Sigmoid colon (tissue), 3 donors: ENCODE measurements around the gene SLC12A3.

ENCODE experiments used
- CTCF ChIP-seq, 4 experiments: fragments of 450-650 bp in 3 of 4; fragments of 200-600 bp in 1 of 4; IDR thresholded peaks; one replicate each; pipeline ENCODE4 v1.5.1; 2016 to 2019; ENCODE audit warnings: antibody characterized with exemption in 4 of 4, mild to moderate bottlenecking in 3 of 4, moderate library complexity in 2 of 4
- POLR2A ChIP-seq, 2 donors: fragments of 450-650 bp; IDR thresholded peaks; one replicate each; pipeline ENCODE4 v1.6.1; 2016; ENCODE audit warnings: antibody characterized with exemption in 2 of 2, mild to moderate bottlenecking in 2 of 2, moderate library complexity in 2 of 2

DNA sequence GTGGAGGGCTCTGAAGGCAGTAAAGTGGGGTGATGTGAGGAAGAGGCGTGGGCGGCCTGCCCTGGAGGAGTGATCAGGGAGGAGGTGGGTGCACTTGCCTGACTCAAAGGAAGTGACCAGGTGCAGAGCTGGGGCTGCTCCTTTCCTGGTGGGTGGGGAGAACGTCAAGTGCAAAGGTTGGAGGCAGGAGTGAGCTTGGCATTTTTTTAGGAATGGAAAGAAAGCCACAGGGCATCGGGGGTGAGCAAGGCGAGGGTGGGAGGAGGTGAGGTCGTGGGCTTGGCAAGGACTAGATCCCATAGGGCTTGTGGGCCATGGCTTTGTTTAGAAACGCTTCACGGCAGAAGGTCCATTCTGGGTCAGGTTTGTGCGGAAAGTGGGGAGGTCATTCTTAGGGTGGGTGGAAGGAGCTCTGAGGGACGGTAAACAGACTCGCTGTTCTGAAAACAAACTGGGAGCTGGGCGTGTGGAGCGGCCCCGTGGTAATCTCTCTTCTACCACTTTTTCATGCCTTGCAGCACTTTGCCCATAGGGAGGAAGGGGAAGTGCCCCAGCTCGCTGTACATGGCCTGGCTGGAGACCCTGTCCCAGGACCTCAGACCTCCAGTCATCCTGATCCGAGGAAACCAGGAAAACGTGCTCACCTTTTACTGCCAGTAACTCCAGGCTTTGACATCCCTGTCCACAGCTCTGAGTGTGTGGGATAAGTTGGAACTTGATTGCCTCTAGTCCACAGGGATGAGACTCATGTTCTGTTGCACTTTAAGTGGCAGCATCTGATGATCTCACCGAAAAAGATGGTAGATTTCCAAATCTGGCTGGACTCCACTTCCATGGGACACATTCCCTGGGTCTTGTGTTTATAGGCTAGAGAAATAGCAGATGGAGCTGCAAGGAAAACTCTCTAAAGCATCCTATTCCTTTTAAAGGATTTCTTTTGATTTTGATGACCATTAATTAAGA is 48.0 kb downstream of the SLC12A3 start:
- no peak for TF ChIP-seq CTCF (IDR thresholded peaks at IDR 0.05)
- no peak for TF ChIP-seq POLR2A (IDR thresholded peaks at IDR 0.05)
